Stimulated activated memory B cell treated with anti-CD40 and anti-IgM and Interleukin-4, amounts not matched to agents 10 μg/mL and 1 μg/mL and 100 μg/mL, for 72 hours (primary cell): Measurements from ENCODE around the gene KCNC3.

ENCODE experiments used
- ATAC-seq: fragments of 150-1000 bp; cut with Tn5 transposase; 2 replicates; pipeline ENCODE4 v1.10.0; 2021
- H3K27ac Mint-ChIP-seq: one replicate; pipeline ENCODE4 v1.8.0; 2022; ENCODE audit warnings: mild to moderate bottlenecking, mixed read lengths
- H3K27me3 Mint-ChIP-seq: one replicate; pipeline ENCODE4 v1.8.0; 2022; ENCODE audit warnings: mixed read lengths
- H3K36me3 Mint-ChIP-seq: one replicate; pipeline ENCODE4 v1.8.0; 2022; ENCODE audit warnings: mixed read lengths
- H3K4me1 Mint-ChIP-seq: one replicate; pipeline ENCODE4 v1.8.0; 2022; ENCODE audit warnings: mixed read lengths
- H3K4me3 Mint-ChIP-seq: one replicate; pipeline ENCODE4 v1.8.0; 2022; ENCODE audit warnings: mild to moderate bottlenecking, moderate library complexity, mixed read lengths
- H3K9me3 Mint-ChIP-seq: one replicate; pipeline ENCODE4 v1.8.0; 2022; ENCODE audit warnings: mixed read lengths

The KCNC3 gene

DNA sequence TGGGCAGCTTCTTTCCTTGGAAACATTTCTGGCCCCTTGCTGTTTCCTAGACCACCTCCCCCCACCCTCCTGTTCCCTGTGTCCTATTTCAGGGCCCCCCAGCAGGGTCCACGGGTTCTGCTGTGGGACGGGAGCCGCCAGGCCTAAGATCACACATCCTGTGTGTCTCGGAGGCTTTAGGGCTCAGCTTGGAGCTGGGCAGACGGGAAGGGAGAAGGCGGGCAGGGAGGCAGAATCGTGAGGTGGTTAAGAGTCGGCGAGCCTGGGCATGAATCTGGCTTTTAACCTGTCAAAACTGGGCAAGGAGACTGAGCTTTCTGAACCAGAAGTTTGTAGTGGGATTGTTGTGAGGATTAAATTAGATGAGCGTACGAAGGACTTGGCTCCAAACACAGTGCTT, 4.8 kb downstream of the KCNC3 start:
- peak overlapping the region; percentile 3 for H3K4me3 Mint-ChIP-seq
- peaks cover 14% of the 10 kb centered on the region for H3K27me3 Mint-ChIP-seq
- no peaks in the 10 kb centered on the region for H3K9me3 Mint-ChIP-seq
- peak overlapping the region; percentile 26 for H3K27ac Mint-ChIP-seq
- peaks cover 36% of the 10 kb centered on the region for H3K4me1 Mint-ChIP-seq
- no peak for ATAC-seq
- H3K36me3 Mint-ChIP-seq: peaks cover 63% of the 10 kb centered on the region

DNA sequence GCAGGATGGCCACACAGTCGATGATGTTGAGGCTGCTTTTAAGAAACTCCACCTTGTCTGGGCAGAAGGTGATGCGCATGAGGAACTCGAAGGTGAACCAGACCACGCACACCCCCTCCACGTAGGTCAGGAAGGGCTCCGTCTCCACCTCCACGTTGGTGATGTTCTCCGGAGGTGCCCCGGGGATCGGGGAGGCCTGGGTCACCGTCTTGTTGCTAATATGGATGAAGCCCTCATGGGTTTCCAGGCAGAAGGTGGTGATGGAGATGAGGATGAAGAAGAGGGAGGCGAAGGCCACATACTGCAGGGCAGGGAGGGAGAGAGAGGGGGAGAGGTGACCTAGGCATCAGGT, 5.4 kb downstream of the KCNC3 start:
- H3K4me3 Mint-ChIP-seq: no peak overlapping the region
- no peak overlapping the region for H3K27ac Mint-ChIP-seq

DNA sequence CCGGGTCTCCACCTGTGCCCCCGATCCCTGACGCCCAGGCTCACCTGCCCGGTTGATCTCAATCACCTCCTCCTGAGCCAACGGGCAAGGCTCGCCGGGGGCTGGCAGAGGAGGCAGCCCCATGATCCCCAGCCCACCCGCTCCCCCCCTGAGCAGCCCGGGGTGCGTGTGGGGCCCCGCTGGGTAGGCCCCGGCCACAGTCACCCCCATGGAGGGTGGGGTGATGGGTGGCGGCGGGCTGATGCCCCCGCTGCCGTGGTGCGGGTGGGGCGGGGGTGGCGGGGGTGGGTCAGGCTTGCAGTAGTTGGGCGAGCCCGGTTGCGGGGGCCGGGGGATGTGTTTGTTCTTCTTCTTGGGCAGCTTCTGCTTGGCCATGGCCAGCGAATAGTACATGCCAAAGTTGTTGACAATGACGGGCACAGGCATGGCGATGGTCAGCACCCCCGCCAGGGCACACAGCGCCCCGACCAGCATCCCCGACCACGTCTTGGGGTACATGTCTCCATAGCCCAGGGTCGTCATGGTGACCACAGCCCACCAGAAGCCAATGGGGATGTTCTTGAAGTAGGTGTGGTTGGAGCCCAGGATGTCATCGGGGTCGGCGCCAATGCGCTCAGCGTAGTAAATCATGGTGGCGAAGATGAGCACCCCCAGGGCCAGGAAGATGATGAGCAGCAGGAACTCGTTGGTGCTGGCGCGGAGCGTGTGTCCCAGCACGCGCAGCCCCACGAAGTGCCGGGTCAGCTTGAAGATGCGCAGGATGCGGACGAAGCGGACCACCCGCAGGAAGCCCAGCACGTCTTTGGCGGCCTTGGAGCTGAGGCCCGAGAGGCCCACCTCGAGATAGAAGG, 6.0 kb downstream of the KCNC3 start:
- Mint-ChIP-seq H3K27me3 (peaks cover 14% of the 10 kb centered on the region), H3K4me3 (no peak overlapping the region), H3K9me3 (no peaks in the 10 kb centered on the region), H3K4me1 (peaks cover 34% of the 10 kb centered on the region), H3K36me3 (peaks cover 70% of the 10 kb centered on the region), H3K27ac (no peak overlapping the region)
- ATAC-seq: peak; percentile 63

More for the DNA sequence above, 5.4 kb downstream of the KCNC3 start:
- peaks cover 14% of the 10 kb centered on the region for H3K27me3 Mint-ChIP-seq
- H3K9me3 Mint-ChIP-seq: no peaks in the 10 kb centered on the region
- H3K36me3 Mint-ChIP-seq: peaks cover 68% of the 10 kb centered on the region
- no peak for ATAC-seq
- peaks cover 34% of the 10 kb centered on the region for H3K4me1 Mint-ChIP-seq

DNA sequence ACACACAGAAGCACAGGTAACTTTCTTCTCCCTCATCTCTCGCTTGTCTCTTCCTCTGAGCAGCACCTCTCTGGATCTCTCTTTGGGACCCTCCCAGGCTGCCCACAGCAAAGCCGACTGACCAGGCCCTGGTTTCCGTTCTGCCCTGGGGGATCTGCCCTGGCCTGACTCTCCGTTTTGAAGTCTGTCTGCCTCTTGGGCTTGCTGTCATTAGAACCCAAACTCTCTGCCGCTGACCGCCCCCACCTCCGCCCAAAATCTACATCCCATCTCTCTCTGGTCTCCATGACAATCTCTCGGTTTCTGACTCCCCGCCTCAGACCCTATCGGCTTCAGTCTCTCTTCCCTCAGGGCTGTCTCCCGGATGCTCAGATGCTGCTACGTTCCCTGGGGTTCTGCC, 6.9 kb downstream of the KCNC3 start:
- H3K36me3 Mint-ChIP-seq: peaks cover 76% of the 10 kb centered on the region
- peaks cover 8% of the 10 kb centered on the region for H3K27me3 Mint-ChIP-seq
- no peak overlapping the region for H3K4me3 Mint-ChIP-seq
- H3K4me1 Mint-ChIP-seq: peaks cover 27% of the 10 kb centered on the region
- no peaks in the 10 kb centered on the region for H3K9me3 Mint-ChIP-seq
- H3K27ac Mint-ChIP-seq: no peak overlapping the region
- no peak for ATAC-seq

DNA sequence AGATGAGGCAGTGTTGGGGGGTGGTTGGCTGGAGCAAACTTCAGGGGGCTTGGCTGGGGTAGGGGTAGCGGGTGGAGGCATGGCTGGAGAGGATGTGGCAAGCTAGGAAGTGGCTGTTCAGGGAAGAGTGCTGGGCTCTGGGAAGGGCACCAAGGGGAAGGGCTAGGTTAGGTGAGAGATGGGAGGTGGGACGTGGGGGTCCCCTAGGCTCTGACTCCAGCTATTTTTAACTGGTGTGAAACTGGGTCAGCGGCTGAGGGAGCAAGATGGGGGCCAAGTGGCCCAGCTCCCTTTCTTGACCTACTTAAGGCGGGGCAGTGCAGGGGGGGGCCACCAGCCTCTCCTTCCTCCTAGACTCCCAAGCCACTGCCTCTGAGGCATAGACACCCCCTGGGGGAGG, 7.3 kb downstream of the KCNC3 start:
- no peak for ATAC-seq
- Mint-ChIP-seq H3K27ac (no peak overlapping the region), H3K27me3 (peaks cover 4% of the 10 kb centered on the region), H3K4me1 (peaks cover 23% of the 10 kb centered on the region), H3K4me3 (no peak overlapping the region), H3K36me3 (peaks cover 72% of the 10 kb centered on the region), H3K9me3 (no peaks in the 10 kb centered on the region)

DNA sequence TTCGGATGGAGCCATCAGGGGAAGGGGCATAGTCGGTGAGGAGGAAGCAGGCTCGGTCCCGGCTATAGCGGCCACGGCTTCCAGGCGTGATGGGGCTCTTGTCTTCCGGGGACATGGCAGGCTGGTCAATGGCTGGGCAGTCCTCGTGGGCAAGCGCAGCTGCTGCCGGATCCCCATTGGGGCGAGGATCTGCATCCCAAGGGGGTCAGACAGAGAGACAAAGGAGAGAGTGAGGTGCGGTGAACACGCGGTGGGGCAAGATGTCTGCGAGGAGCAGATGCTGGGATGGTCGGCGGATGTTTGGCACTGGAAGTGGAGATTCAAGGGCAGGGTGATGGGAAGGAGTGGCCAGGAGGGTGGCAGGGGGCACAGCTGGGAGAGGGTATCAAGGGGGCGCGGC, 8.6 kb downstream of the KCNC3 start:
- ATAC-seq: no peak
- Mint-ChIP-seq H3K36me3 (peaks cover 76% of the 10 kb centered on the region), H3K27me3 (peaks cover 10% of the 10 kb centered on the region), H3K4me3 (no peak overlapping the region), H3K9me3 (no peaks in the 10 kb centered on the region), H3K27ac (no peak overlapping the region), H3K4me1 (peaks cover 20% of the 10 kb centered on the region)

DNA sequence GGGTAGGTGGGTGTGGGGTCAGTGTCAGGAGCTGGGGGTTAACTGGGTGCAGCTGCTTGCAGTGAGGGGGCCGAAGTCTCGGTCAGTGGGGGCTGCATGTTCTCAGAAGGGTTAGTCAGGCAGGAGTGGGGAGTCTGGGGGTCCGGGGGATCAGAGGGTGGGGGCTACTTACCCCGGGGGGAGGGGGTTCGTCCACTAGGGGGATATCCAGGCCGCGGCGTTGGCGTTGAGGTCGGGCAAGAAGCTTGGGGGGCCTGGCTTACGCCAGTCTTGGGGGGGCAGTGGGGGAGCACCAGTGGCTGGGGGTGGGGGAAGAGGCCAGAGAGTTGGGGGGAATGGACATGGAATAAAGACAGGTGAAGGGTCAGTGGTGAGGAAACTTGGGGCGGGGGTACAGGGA, 9.1 kb downstream of the KCNC3 start:
- ATAC-seq: no peak
- Mint-ChIP-seq H3K27ac (no peak overlapping the region), H3K27me3 (peaks cover 16% of the 10 kb centered on the region), H3K36me3 (peaks cover 76% of the 10 kb centered on the region), H3K9me3 (no peaks in the 10 kb centered on the region), H3K4me1 (peaks cover 22% of the 10 kb centered on the region), H3K4me3 (no peak overlapping the region)

DNA sequence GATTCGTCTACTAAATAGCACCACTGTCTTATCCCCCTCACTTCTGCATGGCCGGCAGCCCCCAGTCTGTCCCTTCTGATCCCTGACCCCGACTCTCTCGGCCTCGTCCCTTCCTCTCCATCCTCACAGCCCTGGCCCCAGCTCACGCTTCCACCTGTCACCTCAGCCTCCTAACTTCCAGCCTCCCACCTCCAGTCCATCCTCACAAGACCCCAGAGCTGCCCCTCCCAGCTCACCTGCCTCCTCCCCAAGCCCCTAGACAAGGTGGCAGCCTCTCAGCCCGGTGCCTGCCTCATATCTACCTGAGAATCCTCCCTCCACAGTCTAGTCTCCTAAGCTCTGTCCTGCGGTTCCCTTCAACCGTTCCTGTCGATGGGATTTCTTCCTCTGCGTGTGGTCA, 10.0 kb downstream of the KCNC3 start:
- peaks cover 25% of the 10 kb centered on the region for H3K27me3 Mint-ChIP-seq
- no peaks in the 10 kb centered on the region for H3K9me3 Mint-ChIP-seq
- H3K36me3 Mint-ChIP-seq: peaks cover 67% of the 10 kb centered on the region
- H3K4me1 Mint-ChIP-seq: peaks cover 22% of the 10 kb centered on the region
- H3K4me3 Mint-ChIP-seq: no peak overlapping the region
- no peak for ATAC-seq
- no peak overlapping the region for H3K27ac Mint-ChIP-seq

DNA sequence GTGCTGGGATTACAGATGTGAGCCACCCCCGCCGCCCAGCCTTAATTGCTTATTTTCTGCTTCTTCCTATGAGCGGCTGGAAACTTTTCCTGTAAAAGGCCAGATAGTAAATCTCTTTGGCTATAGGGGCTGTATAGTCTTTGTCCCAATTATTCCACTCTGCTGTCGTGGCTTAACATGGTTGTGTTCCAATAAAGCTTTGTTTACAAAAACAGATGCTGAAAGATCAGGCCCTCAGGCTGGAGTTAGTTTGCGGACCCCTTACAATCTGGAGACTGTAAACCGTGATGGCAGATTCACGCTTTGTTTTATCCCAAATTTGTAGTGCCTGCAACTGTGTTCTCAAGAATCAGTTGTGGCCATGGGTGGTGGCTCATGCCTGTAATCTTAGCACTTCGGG, 10.7 kb downstream of the KCNC3 start:
- Mint-ChIP-seq H3K4me1 (peaks cover 29% of the 10 kb centered on the region), H3K27me3 (peaks cover 32% of the 10 kb centered on the region), H3K4me3 (no peak overlapping the region), H3K36me3 (peaks cover 60% of the 10 kb centered on the region), H3K27ac (no peak overlapping the region), H3K9me3 (no peaks in the 10 kb centered on the region)
- ATAC-seq: no peak

DNA sequence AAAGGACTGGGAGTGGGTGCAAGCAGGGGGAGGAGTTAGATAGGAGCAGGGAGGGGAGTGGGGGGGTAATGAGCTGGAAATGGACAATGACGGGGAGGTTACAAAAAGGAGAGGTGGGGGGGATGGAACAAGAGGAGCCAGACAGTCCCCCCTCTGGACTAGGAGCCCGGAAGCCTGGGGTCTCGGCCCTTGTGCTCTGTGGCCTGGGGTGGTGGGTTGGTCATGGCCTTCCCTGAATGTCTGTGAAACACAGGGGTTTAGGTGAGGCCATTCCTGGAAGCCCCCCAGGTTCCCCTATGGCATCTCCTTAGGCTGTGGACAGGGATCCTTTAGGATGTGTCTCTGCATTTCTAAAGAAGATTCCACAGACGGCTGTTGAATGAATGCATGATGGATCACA, 12.1 kb downstream of the KCNC3 start:
- no peak for ATAC-seq
- no peak overlapping the region for H3K4me3 Mint-ChIP-seq

DNA sequence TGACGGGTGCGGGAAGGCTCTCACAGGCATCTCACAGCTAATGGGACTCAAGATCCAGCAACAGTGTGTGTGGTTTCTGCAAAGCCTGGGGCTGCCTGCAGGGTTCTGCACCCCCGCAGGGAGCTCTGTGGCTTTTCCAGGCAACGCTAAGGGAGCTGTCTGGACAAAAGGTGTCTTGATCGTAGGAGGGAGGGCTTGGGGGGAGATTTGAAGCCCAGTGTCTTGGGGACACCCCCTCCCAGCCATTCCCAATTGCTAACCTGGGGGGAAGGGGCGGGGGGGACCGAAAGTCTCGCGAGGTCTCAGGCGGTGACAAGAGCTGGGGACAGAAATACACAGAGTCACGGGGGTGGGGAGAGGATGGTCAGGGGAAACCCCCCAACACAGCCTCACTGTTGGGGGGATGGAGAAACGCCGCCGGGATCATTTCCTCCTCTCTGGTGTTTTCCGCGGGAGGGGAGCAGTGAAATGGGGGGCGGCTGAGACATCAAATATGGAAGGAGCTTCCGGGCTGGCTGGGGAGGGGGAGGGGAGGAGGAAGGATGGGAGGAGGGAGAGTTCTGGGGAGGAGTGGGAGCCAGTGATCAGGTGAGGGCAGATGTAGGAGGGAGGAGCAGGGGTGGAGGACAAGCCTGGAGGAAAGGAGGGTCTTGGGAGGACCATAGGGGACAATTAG, 13.3 kb downstream of the KCNC3 start:
- Mint-ChIP-seq H3K9me3 (no peaks in the 10 kb centered on the region), H3K27me3 (peaks cover 48% of the 10 kb centered on the region), H3K27ac (no peak overlapping the region), H3K4me1 (peaks cover 34% of the 10 kb centered on the region), H3K36me3 (peaks cover 36% of the 10 kb centered on the region), H3K4me3 (peak overlapping the region; percentile 60)
- ATAC-seq: peak; percentile 71

More for the DNA sequence above, 12.1 kb downstream of the KCNC3 start:
- Mint-ChIP-seq H3K4me1 (peaks cover 34% of the 10 kb centered on the region), H3K27me3 (peaks cover 38% of the 10 kb centered on the region), H3K9me3 (no peaks in the 10 kb centered on the region), H3K36me3 (peaks cover 48% of the 10 kb centered on the region), H3K27ac (no peak overlapping the region)

DNA sequence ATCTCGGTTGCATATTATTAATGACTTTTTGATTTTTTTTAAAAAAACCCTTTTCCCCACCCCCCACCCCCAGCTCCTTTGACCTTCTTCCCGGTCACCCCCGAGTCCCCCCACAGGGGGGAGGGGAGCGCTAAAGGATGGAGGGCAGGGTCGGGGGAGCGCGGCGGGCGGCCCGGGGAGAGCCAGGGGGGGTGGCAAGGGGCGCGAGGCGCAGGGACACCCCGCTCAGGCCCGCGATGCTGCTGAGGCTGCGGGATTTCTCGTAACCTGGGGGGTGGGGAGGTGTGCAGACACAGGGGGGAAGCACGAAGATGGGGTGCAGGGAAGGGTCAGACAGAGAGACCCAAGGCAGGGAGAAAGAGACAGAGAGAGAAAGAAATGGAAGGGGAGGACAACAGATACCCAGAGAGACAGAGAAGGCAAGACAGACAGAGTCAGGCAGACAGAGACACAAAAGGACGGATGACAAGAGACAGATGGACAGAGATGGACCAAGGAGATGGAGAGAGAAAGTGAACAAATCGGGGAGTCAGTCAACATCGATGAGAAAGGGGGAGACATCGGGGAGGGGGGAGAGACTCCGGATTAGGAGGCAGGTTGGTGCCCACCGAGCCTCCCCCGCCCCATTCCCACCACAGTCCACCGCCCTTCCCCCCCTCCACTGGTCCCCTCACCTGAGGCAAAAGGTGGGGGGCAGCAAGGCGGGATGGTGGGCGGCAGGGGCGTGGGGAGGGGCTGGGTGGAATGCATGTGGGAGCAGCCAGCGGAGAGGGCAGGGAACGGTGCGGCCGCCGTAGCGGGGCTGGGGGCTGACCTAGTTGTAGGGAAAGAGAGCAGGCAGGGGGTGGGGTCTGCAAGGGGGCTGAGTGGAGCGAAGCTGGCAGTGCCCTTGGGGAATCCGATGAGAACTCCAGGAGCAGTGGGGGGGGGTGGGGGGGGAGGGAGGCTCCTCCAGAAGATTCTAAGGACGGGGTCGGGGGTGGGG, 14.2 kb downstream of the KCNC3 start:
- Mint-ChIP-seq H3K4me3 (peak overlapping the region; percentile 7), H3K27me3 (peaks cover 57% of the 10 kb centered on the region), H3K36me3 (peaks cover 27% of the 10 kb centered on the region), H3K27ac (no peak overlapping the region), H3K4me1 (peaks cover 38% of the 10 kb centered on the region), H3K9me3 (no peaks in the 10 kb centered on the region)
- no peak for ATAC-seq

DNA sequence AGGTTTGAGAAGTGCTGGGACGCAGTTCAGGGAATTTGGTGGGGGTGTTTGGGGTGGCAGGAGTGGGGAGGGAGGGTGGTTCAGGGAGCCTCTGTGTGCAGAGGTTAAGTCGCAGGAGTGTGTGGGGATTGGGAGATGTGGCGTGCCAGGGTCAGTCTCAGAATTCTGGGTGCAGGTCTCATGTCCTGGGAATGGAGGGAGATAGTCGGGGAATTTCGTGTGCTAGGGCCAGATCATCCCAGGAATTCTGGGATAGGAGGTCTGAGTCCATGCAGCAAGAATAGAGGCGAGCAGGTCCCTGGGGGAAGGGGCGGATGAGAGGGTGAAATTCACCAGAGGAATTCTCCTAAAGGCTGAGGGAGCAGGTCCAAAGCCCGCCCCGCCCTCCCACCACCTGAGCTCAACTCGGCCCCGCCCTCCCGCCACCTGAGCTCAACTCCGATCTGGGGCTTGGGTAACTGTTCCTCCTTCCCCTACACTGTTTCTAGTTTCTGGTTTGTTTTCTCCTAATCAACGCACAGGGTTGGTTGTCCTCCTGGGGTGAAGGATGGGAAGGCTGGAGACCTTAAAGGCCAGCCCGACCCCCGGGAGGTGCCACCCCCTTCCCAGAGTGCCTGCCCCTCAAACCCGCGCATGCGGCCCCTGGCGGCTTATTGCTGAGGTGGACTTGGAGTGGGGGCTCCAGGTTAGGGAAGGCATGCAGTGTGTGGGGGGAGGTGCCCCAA, 15.2 kb downstream of the KCNC3 start:
- H3K36me3 Mint-ChIP-seq: peaks cover 16% of the 10 kb centered on the region
- no peaks in the 10 kb centered on the region for H3K9me3 Mint-ChIP-seq
- H3K27me3 Mint-ChIP-seq: peaks cover 67% of the 10 kb centered on the region
- H3K27ac Mint-ChIP-seq: no peak overlapping the region
- peak overlapping the region; percentile 18 for H3K4me3 Mint-ChIP-seq
- H3K4me1 Mint-ChIP-seq: peaks cover 39% of the 10 kb centered on the region
- ATAC-seq: no peak

DNA sequence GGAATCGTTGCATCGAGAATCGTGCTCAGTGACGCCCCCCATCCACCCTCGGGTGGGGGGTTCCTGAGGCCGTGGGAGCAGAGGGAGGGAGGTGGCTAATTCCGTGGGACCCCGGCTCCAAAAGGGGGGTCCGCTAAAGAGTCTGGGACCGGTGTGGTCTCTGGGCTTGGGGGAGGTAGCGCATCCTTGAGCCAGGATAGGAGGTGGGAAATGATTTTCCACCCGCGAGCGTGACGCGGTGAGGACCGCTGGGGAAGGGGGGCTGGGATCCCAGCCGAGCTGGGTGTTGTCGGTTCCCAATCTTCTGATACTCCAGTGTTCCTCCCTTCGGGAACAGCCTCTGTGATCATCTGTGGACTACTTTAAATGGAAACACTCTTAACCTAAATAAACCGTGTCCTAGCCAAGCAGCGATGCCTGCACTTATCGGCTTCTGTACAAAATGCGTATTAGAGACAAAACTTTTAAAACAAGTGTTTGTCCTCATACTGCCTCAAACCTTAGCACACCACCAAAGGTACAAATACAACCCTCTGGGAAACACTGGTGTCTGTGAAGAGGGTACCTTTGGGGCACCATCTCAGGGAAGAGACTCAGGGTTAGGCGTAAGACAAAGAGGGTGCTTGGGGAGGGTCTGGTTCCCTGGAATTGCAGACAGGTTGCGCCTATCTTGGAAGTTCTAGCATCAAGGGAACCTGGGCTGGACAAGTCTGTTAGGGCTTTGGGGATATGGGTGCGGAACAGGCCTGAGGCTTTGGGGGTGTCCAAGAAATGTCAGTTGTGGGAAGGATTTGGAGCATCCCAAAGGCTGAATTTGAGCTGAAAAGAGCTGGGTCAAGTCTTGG, 16.0 kb downstream of the KCNC3 start:
- Mint-ChIP-seq H3K4me3 (no peak overlapping the region), H3K4me1 (peaks cover 39% of the 10 kb centered on the region), H3K9me3 (no peaks in the 10 kb centered on the region), H3K27ac (no peak overlapping the region), H3K36me3 (peaks cover 14% of the 10 kb centered on the region), H3K27me3 (peaks cover 75% of the 10 kb centered on the region)
- no peak for ATAC-seq
